ENCODE measurements around the gene BRCA2. TPM values are rescaled to one million over a fixed set of nuclear protein-coding genes. Genes with fewer than 3 reads are reported as not detected.

Gene BRCA2
- total and polyA plus RNA-seq, 9 of the 15 experiments (the other 6 are each of a cell fraction or from before 2014, with no cell fraction given) = 4.1 to 17.3 (median 5.8) TPM

DNA sequence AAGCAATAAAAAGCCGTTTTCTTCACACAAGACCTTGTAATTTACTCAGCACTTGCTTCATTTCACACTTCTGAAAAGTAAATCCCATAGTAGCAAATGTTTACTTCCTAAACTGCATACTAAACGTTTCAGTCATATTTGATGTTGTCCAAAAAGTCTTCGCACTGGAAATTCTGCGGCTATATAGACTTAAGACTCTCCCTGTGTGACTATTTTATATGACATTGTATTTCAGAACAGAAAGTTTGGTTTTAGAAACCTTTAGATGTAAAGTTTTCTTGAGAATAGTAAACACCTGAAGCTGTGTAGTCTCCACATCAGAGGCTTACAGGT lies 29.7 kb upstream of the BRCA2 start (continued):
- TF ChIP-seq BCOR (IDR thresholded peaks at IDR 0.05) = no peak
- no peak for TF ChIP-seq ZNF146 (CRISPR knock-in tag; IDR thresholded peaks at IDR 0.05; ENCODE audit: unreplicated experiment)
- TF ChIP-seq DIDO1 (tag; IDR thresholded peaks at IDR 0.05; ENCODE audit: low read depth) = no peak
- TF ChIP-seq SRSF9 (IDR thresholded peaks at IDR 0.05; ENCODE audit: borderline replicate concordance, low read depth, low read length) = no peak
- TF ChIP-seq FOXA3 (CRISPR knock-in tag; conservative IDR thresholded peaks at IDR 0.05 in 1 of 2, IDR thresholded peaks at IDR 0.05 in 1 of 2) = no peak
- TF ChIP-seq, protein P1, sequence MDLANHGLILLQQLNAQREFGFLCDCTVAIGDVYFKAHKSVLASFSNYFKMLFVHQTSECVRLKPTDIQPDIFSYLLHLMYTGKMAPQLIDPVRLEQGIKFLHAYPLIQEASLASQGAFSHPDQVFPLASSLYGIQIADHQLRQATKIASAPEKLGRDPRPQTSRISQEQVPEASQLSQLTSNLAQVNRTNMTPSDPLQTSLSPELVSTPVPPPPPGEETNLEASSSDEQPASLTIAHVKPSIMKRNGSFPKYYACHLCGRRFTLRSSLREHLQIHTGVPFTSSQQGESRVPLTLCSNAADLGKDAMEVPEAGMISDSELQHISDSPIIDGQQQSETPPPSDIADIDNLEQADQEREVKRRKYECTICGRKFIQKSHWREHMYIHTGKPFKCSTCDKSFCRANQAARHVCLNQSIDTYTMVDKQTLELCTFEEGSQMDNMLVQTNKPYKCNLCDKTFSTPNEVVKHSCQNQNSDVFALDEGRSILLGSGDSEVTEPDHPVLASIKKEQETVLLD (IDR thresholded peaks at IDR 0.05) = no peak
- no peak for TF ChIP-seq ZNF583 (CRISPR knock-in tag; IDR thresholded peaks at IDR 0.05)
- TF ChIP-seq, protein P2, sequence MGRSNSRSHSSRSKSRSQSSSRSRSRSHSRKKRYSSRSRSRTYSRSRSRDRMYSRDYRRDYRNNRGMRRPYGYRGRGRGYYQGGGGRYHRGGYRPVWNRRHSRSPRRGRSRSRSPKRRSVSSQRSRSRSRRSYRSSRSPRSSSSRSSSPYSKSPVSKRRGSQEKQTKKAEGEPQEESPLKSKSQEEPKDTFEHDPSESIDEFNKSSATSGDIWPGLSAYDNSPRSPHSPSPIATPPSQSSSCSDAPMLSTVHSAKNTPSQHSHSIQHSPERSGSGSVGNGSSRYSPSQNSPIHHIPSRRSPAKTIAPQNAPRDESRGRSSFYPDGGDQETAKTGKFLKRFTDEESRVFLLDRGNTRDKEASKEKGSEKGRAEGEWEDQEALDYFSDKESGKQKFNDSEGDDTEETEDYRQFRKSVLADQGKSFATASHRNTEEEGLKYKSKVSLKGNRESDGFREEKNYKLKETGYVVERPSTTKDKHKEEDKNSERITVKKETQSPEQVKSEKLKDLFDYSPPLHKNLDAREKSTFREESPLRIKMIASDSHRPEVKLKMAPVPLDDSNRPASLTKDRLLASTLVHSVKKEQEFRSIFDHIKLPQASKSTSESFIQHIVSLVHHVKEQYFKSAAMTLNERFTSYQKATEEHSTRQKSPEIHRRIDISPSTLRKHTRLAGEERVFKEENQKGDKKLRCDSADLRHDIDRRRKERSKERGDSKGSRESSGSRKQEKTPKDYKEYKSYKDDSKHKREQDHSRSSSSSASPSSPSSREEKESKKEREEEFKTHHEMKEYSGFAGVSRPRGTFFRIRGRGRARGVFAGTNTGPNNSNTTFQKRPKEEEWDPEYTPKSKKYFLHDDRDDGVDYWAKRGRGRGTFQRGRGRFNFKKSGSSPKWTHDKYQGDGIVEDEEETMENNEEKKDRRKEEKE (IDR thresholded peaks at IDR 0.05; ENCODE audit: borderline replicate concordance in 1 of 2, control insufficient read depth in 1 of 2, low read depth in 2 of 2, low read length in 1 of 2) = no peak
- no peak for TF ChIP-seq ZNF717 (CRISPR knock-in tag; IDR thresholded peaks at IDR 0.05)
- TF ChIP-seq GTF2E2 (tag; IDR thresholded peaks at IDR 0.05) = no peak
- TF ChIP-seq, protein P3, sequence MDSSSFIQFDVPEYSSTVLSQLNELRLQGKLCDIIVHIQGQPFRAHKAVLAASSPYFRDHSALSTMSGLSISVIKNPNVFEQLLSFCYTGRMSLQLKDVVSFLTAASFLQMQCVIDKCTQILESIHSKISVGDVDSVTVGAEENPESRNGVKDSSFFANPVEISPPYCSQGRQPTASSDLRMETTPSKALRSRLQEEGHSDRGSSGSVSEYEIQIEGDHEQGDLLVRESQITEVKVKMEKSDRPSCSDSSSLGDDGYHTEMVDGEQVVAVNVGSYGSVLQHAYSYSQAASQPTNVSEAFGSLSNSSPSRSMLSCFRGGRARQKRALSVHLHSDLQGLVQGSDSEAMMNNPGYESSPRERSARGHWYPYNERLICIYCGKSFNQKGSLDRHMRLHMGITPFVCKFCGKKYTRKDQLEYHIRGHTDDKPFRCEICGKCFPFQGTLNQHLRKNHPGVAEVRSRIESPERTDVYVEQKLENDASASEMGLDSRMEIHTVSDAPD (CRISPR knock-in tag; IDR thresholded peaks at IDR 0.05) = no peak
